Frontal cortex (tissue), 4 donors: ENCODE measurements around the gene LYPD4. TPM values are rescaled to one million over a fixed set of nuclear protein-coding genes. Genes with fewer than 3 reads are reported as not detected.
A peak's percentile ranks its signal among the peaks of the same experiment; 100 is the strongest.
"Not testable (repeated sequence)": the region's sequence is repeated elsewhere in the genome, so short reads cannot be mapped to it uniquely, and the experiment has no call there.

Experiments used
- DNase-seq, 2 donors: peaks; one replicate each; pipeline ENCODE4 v3.0.0; 2012; ENCODE audit warnings: low spot score in 2 of 2
- FAIRE-seq: peaks from 2 replicates; lab custom pipeline; 2012; peaks lifted over from hg19 to GRCh38; lab: Jason Lieb, UNC
- total RNA-seq: library from RNA; depleted of rRNA; stranded (reverse); fragments of >200 nt; gene quantifications from one replicate; pipeline ENCODE4 v1.2.3, GENCODE V29; 2014
- donor health status: control.
- donor health status: control.
- donor health status: control.

LYPD4 gene
- total RNA-seq, 1 donor from 2014 or later: not detected

GRCh38 chr19:41876847-41877832 lies 32.7 kb upstream of the LYPD4 start, which contains the start of gene CD79A:
Gene CD79A, plus strand, starts transcription at chr19:41877279. Its CDS starts 26 bp downstream, at chr19:41877305.
- FAIRE-seq (no peak), DNase-seq (no peak)

- FAIRE-seq: not testable (repeated sequence)
Measured at GRCh38 chr19:41875973-41876372, 31.5 kb upstream of the LYPD4 start.

GRCh38 chr19:41872775-41873647 lies 28.5 kb upstream of the LYPD4 start:
- no peak for FAIRE-seq
- DNase-seq: peak; percentile 30 to 56

More at GRCh38 chr19:41875973-41876372, 31.5 kb upstream of the LYPD4 start:
- DNase-seq: not testable (repeated sequence)

GRCh38 chr19:41872384-41872774 lies 27.9 kb upstream of the LYPD4 start:
- no peak for FAIRE-seq

GRCh38 chr19:41871573-41872383 lies 27.3 kb upstream of the LYPD4 start:
- FAIRE-seq: no peak
- DNase-seq: no peak

More at GRCh38 chr19:41872384-41872774, 27.9 kb upstream of the LYPD4 start:
- no peak for DNase-seq

GRCh38 chr19:41870401-41870873 lies 26.0 kb upstream of the LYPD4 start:
- no peak for FAIRE-seq
- no peak for DNase-seq

- no peak for DNase-seq
- no peak for FAIRE-seq
Measured at GRCh38 chr19:41869374-41869955, 25.0 kb upstream of the LYPD4 start.

GRCh38 chr19:41868989-41869300 lies 24.5 kb upstream of the LYPD4 start:
- FAIRE-seq: no peak

GRCh38 chr19:41868120-41868988 lies 23.9 kb upstream of the LYPD4 start:
- no peak for DNase-seq
- FAIRE-seq: no peak

More at GRCh38 chr19:41868989-41869300, 24.5 kb upstream of the LYPD4 start:
- DNase-seq: no peak

GRCh38 chr19:41866284-41866683 lies 21.8 kb upstream of the LYPD4 start:
- FAIRE-seq (no peak), DNase-seq (no peak)

GRCh38 chr19:41864374-41864773 lies 19.9 kb upstream of the LYPD4 start:
- DNase-seq (no peak), FAIRE-seq (no peak)

GRCh38 chr19:41863209-41863931 lies 18.9 kb upstream of the LYPD4 start:
- DNase-seq (no peak), FAIRE-seq (no peak)

GRCh38 chr19:41862445-41862986 lies 18.0 kb upstream of the LYPD4 start:
- no peak for FAIRE-seq
- no peak for DNase-seq

GRCh38 chr19:41861846-41862245 lies 17.4 kb upstream of the LYPD4 start:
- FAIRE-seq (no peak), DNase-seq (no peak)

- FAIRE-seq (no peak), DNase-seq (no peak)
Measured at GRCh38 chr19:41861116-41861768, 16.8 kb upstream of the LYPD4 start.

GRCh38 chr19:41860419-41861115 lies 16.1 kb upstream of the LYPD4 start:
- no peak for FAIRE-seq
- DNase-seq: no peak
